Activated T-helper 2 cell treated with anti-CD3 and anti-CD28 coated beads, Interferon-gamma antibody, Interleukin-2, Interleukin-4, amounts not matched to agents 10 μg/mL and 5 μg/mL and 100 μg/mL, durations not matched to agents 14 hours and 24 hours and 36 hours (primary cell): Measurements from ENCODE around the gene EFNA5. TPM values are rescaled to one million over a fixed set of nuclear protein-coding genes. Genes with fewer than 3 reads are reported as not detected.
A peak's percentile ranks its signal among the peaks of the same experiment; 100 is the strongest.

Experiments
- DNase-seq: peaks from one replicate; pipeline ENCODE4 v3.0.0; 2021; ENCODE audit warnings: low spot score
- H3K27ac Mint-ChIP-seq: one replicate; pipeline ENCODE4 v1.8.0; 2021; ENCODE audit warnings: mixed read lengths
- H3K27me3 Mint-ChIP-seq: one replicate; pipeline ENCODE4 v1.8.0; 2021; ENCODE audit warnings: low read depth, mixed read lengths
- H3K36me3 Mint-ChIP-seq: one replicate; pipeline ENCODE4 v1.8.0; 2021; ENCODE audit warnings: low read depth, mixed read lengths
- H3K4me1 Mint-ChIP-seq: one replicate; pipeline ENCODE4 v1.8.0; 2021; ENCODE audit warnings: low read depth, mixed read lengths
- H3K4me3 Mint-ChIP-seq: one replicate; pipeline ENCODE4 v1.8.0; 2021; ENCODE audit warnings: low read depth, mild to moderate bottlenecking, moderate library complexity, mixed read lengths
- H3K9me3 Mint-ChIP-seq: one replicate; pipeline ENCODE4 v1.8.0; 2021; ENCODE audit warnings: mixed read lengths
- intact Hi-C: fragments of 100-400 bp; cut with micrococcal nuclease; formaldehyde crosslinking; loops from one replicate; pipeline ENCODE4 v1.15.1; 2023
- total RNA-seq: library from RNA; stranded (reverse); gene quantifications from 2 replicates; pipeline ENCODE4 v1.2.3, GENCODE V29; 2022

The EFNA5 gene
- total RNA-seq, 1 donor from 2014 or later: not detected

GRCh38 chr5:107483231-107484024 lies 187.3 kb downstream of the EFNA5 start:
- Mint-ChIP-seq H3K4me3 (no peak overlapping the region), H3K36me3 (no peaks in the 10 kb centered on the region), H3K27me3 (peaks cover 24% of the 10 kb centered on the region), H3K4me1 (peaks cover 23% of the 10 kb centered on the region), H3K27ac (no peak overlapping the region), H3K9me3 (peaks cover 28% of the 10 kb centered on the region)
- no peak for DNase-seq
- intact Hi-C loops: no loop called here

GRCh38 chr5:107478068-107478641 lies 192.6 kb downstream of the EFNA5 start:
- H3K4me3 Mint-ChIP-seq: no peak overlapping the region
- no peak overlapping the region for H3K27ac Mint-ChIP-seq
- H3K36me3 Mint-ChIP-seq: no peaks in the 10 kb centered on the region
- H3K27me3 Mint-ChIP-seq: peaks cover 9% of the 10 kb centered on the region
- intact Hi-C loops: no loop called here
- peaks cover 5% of the 10 kb centered on the region for H3K4me1 Mint-ChIP-seq
- no peak for DNase-seq
- H3K9me3 Mint-ChIP-seq: no peaks in the 10 kb centered on the region

GRCh38 chr5:107477492-107477891 lies 193.2 kb downstream of the EFNA5 start:
- H3K4me1 Mint-ChIP-seq: peaks cover 5% of the 10 kb centered on the region
- intact Hi-C loops: loop anchor here (2.0 kb wide), 1 partner anchor 89 kb away; no protein-coding TSS in a partner anchor
- no peak for DNase-seq
- H3K4me3 Mint-ChIP-seq: no peak overlapping the region
- no peak overlapping the region for H3K27ac Mint-ChIP-seq
- H3K9me3 Mint-ChIP-seq: no peaks in the 10 kb centered on the region
- H3K36me3 Mint-ChIP-seq: no peaks in the 10 kb centered on the region
- peaks cover 10% of the 10 kb centered on the region for H3K27me3 Mint-ChIP-seq

DNA sequence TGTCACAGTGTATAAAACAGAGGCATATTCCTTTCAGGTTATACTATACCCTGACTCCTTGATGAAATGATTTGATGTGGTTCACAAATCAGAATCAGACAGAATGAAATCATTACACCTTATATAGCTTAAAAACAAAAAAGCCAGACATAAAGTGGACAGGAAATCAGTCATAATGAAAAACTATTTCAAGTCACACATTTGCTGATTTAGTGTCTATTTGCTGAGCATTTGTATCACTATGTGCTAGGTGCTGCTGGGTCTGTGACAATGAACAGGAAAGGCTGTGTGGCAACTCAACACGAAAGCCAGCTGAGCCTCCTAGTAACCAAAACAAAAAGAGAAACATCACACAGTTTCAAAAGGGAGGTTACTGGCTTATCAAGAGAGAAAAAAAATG lies 194.0 kb downstream of the EFNA5 start:
- intact Hi-C loops: loop anchor here (2.0 kb wide), 1 partner anchor 88 kb away; no protein-coding TSS in a partner anchor
- Mint-ChIP-seq H3K4me1 (peaks cover 5% of the 10 kb centered on the region), H3K27ac (no peak overlapping the region)

GRCh38 chr5:107474716-107475489 lies 195.8 kb downstream of the EFNA5 start:
- Mint-ChIP-seq H3K27me3 (peaks cover 9% of the 10 kb centered on the region), H3K36me3 (no peaks in the 10 kb centered on the region), H3K4me1 (peaks cover 5% of the 10 kb centered on the region), H3K9me3 (no peaks in the 10 kb centered on the region), H3K27ac (no peak overlapping the region), H3K4me3 (no peak overlapping the region)
- intact Hi-C loops: no loop called here
- no peak for DNase-seq

More for the DNA sequence above, 194.0 kb downstream of the EFNA5 start:
- H3K36me3 Mint-ChIP-seq: no peaks in the 10 kb centered on the region
- H3K9me3 Mint-ChIP-seq: no peaks in the 10 kb centered on the region
- DNase-seq: peak; percentile 11
- peaks cover 10% of the 10 kb centered on the region for H3K27me3 Mint-ChIP-seq
- no peak overlapping the region for H3K4me3 Mint-ChIP-seq

GRCh38 chr5:107474361-107474715 lies 196.4 kb downstream of the EFNA5 start:
- no peak for DNase-seq
- Mint-ChIP-seq H3K9me3 (no peaks in the 10 kb centered on the region), H3K4me1 (peaks cover 8% of the 10 kb centered on the region)

DNA sequence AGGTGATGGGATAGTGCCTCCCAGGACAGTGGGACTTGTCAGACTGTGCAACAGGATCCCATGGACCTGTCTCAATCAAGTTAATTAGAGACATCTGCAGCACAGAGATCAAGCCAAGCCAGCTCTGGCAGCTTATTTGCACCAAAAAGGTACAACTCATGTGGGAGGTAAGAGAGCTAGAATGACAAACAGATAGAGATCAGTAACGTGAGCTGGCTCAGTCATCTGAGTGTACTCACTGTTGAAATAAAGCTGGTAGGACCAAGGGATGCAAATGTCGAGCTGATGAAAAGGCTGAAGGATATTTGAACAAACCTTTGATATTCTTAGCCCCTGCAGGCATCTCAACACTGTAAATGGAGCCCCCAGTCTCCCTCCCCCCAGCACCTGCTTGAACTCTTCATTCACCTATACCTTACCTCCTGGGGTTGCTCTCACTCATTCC lies 198.1 kb downstream of the EFNA5 start:
- Mint-ChIP-seq H3K4me1 (peaks cover 9% of the 10 kb centered on the region), H3K9me3 (no peaks in the 10 kb centered on the region), H3K4me3 (no peak overlapping the region), H3K27me3 (peaks cover 11% of the 10 kb centered on the region), H3K27ac (no peak overlapping the region), H3K36me3 (no peaks in the 10 kb centered on the region)
- DNase-seq: no peak
- intact Hi-C loops: no loop called here

More at GRCh38 chr5:107474361-107474715, 196.4 kb downstream of the EFNA5 start:
- H3K36me3 Mint-ChIP-seq: no peaks in the 10 kb centered on the region
- intact Hi-C loops: no loop called here
- no peak overlapping the region for H3K4me3 Mint-ChIP-seq
- no peak overlapping the region for H3K27ac Mint-ChIP-seq
- peaks cover 9% of the 10 kb centered on the region for H3K27me3 Mint-ChIP-seq

GRCh38 chr5:107470295-107470582 lies 200.5 kb downstream of the EFNA5 start:
- Mint-ChIP-seq H3K4me1 (peaks cover 4% of the 10 kb centered on the region), H3K4me3 (no peak overlapping the region), H3K27me3 (peaks cover 12% of the 10 kb centered on the region), H3K27ac (no peak overlapping the region), H3K9me3 (no peaks in the 10 kb centered on the region), H3K36me3 (no peaks in the 10 kb centered on the region)
- intact Hi-C loops: no loop called here
- DNase-seq: no peak

DNA sequence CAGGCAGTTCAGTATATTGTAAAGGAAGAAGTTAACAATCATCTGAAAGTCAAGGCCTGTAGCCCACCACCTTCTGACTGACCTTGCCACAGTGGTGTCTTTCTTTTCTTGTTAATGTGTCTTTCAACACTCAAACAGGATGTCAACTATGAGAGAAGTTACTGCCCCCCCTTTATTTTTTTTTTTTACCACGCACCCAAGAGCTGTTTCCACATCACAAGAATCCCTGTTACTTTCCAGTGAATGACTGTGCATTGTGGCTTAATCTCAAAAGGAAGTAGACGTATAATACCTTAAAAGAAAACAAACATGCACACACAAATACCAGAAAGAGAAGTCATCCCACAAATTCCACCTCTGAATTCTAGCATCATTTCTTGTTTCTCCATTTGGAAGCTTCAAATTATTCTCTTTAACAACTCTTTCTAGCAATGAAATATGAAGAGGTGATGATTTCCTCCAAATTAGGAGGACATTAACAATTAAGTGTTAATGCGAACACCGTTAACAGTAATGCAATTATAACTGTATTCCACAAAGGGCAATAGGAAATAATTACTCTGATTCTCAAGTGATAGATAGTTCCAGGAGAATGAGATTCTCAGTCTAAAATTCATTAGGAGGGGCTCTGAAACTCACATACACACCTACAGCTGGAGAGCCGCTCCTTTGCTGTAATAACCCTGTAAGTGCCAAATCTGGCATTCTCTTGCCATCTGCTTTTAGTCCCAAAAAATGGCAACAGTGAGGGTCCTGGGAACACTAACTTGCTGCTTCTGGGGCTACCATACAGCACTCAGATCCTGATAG lies 201.0 kb downstream of the EFNA5 start:
- no peaks in the 10 kb centered on the region for H3K36me3 Mint-ChIP-seq
- no peaks in the 10 kb centered on the region for H3K9me3 Mint-ChIP-seq
- peaks cover 12% of the 10 kb centered on the region for H3K27me3 Mint-ChIP-seq
- H3K27ac Mint-ChIP-seq: no peak overlapping the region
- intact Hi-C loops: no loop called here
- H3K4me1 Mint-ChIP-seq: peaks cover 7% of the 10 kb centered on the region
- DNase-seq: no peak
- H3K4me3 Mint-ChIP-seq: no peak overlapping the region

DNA sequence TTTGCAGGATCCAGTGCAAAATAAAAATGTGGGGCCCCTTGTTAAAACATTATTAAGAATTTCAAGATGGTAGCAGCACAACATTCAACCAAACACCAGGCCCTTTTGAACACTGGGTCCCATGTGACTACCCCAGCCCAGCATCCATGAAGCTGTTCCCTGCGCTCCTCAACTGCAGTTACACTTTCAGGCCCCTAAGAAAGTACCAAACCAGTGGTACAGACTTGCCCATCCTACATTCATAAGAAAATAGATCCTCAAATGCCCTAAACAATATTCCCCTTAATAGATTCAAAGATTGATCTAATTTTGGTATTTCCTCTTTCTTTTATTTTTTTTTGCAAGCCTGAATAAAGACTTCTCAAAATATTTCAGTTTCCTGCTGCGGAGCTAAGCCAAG lies 201.7 kb downstream of the EFNA5 start:
- Mint-ChIP-seq H3K4me3 (no peak overlapping the region), H3K4me1 (peaks cover 11% of the 10 kb centered on the region), H3K27ac (no peak overlapping the region), H3K27me3 (peaks cover 12% of the 10 kb centered on the region), H3K9me3 (no peaks in the 10 kb centered on the region), H3K36me3 (no peaks in the 10 kb centered on the region)
- intact Hi-C loops: no loop called here
- no peak for DNase-seq

DNA sequence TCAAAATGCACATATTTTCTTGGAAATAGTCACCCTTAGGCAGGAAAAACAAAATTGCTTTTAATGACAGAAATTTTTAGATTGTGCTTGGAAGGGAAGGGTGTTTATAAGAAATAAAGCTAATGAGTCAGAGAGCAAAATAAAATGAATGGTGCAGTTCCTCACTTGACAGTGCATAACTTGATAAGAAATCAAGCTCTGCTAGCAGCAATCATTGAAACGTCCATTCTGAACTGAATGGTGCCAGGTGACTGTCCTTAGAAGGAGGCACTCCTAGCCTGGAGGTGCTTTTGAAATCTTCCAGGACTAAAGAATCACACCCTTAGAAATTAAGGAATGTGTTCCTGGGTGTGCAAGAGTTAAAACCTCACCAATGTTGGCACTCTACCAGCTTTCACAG lies 202.5 kb downstream of the EFNA5 start:
- H3K27ac Mint-ChIP-seq: no peak overlapping the region
- no peaks in the 10 kb centered on the region for H3K9me3 Mint-ChIP-seq
- peaks cover 12% of the 10 kb centered on the region for H3K27me3 Mint-ChIP-seq
- intact Hi-C loops: no loop called here
- no peak overlapping the region for H3K4me3 Mint-ChIP-seq
- DNase-seq: no peak
- peaks cover 11% of the 10 kb centered on the region for H3K4me1 Mint-ChIP-seq
- no peaks in the 10 kb centered on the region for H3K36me3 Mint-ChIP-seq

DNA sequence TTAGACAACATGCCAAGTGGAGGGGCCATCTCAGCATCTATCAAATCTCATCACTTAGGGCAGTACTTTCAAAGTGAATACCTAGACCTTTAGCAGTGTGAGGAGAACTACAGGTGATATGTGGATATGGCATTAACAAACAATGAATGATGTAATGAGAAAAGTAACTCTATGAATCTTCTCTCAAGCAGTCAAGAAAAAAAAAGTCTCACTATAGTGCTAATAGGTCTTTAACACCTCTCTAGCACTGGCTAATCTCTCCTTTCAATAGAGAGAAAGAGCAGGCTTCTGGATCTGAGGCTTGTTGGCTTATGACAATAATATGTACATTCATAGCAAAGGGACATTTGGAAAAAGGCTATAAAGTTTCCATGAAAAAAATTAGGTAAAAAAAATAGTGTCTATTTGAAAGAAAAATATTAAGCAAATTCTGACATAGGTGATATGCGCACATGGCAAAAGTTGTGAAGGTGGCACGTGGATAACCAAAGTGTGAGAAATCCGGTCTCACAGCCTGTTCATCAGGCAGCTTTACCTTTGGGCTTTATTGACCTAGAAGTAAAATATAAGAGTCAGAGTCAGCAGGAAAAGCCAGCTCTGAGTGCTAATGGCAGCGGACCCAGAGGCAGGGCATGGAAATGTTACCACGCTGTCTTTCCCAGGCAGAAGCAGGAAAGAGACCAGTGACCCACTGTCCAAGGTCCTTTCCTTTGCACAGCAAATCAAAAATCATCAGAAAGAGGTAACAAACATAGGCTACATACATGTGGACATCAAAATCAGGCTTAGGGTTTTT lies 203.4 kb downstream of the EFNA5 start:
- H3K4me1 Mint-ChIP-seq: peaks cover 11% of the 10 kb centered on the region
- no peaks in the 10 kb centered on the region for H3K36me3 Mint-ChIP-seq
- no peak overlapping the region for H3K27ac Mint-ChIP-seq
- no peak overlapping the region for H3K4me3 Mint-ChIP-seq
- no peaks in the 10 kb centered on the region for H3K9me3 Mint-ChIP-seq
- DNase-seq: no peak
- peaks cover 10% of the 10 kb centered on the region for H3K27me3 Mint-ChIP-seq
- intact Hi-C loops: no loop called here
